Measurements from ENCODE around the gene CFAP91. TPM values are rescaled to one million over a fixed set of nuclear protein-coding genes. Genes with fewer than 3 reads are reported as not detected.

CFAP91 gene
- total RNA-seq, 1 donor from 2014 or later = 75.0 TPM

GRCh38 chr3:119697394-119697793 is 5.4 kb upstream of the CFAP91 start:
- no peak for TF ChIP-seq CTCF (IDR thresholded peaks at IDR 0.05; ENCODE audit: unreplicated experiment)
- H3K27me3 Mint-ChIP-seq = no peaks in the 10 kb centered on the region
- H3K9me3 Mint-ChIP-seq (ENCODE audit: low read depth) = no peaks in the 10 kb centered on the region
- no peak for DNase-seq (ENCODE audit: low spot score, unreplicated experiment)
- no peak overlapping the region for H3K4me3 Mint-ChIP-seq (ENCODE audit: low read depth)
- no peak overlapping the region for H3K27ac Mint-ChIP-seq
- H3K4me1 Mint-ChIP-seq (ENCODE audit: low read depth) = no peaks in the 10 kb centered on the region
- no peaks in the 10 kb centered on the region for H3K36me3 Mint-ChIP-seq (ENCODE audit: insufficient read depth)

- TF ChIP-seq CTCF (IDR thresholded peaks at IDR 0.05; ENCODE audit: unreplicated experiment) = no peak
- no peak overlapping the region for H3K27ac Mint-ChIP-seq
- no peaks in the 10 kb centered on the region for H3K9me3 Mint-ChIP-seq (ENCODE audit: low read depth)
- DNase-seq (ENCODE audit: low spot score, unreplicated experiment) = no peak
- peaks cover 12% of the 10 kb centered on the region for H3K4me1 Mint-ChIP-seq (ENCODE audit: low read depth)
- no peak overlapping the region for H3K4me3 Mint-ChIP-seq (ENCODE audit: low read depth)
- H3K36me3 Mint-ChIP-seq (ENCODE audit: insufficient read depth) = no peaks in the 10 kb centered on the region
- H3K27me3 Mint-ChIP-seq = no peaks in the 10 kb centered on the region
Measured at GRCh38 chr3:119700269-119700919, 2.4 kb upstream of the CFAP91 start.

- DNase-seq (ENCODE audit: low spot score, unreplicated experiment) = no peak
- no peak for TF ChIP-seq CTCF (IDR thresholded peaks at IDR 0.05; ENCODE audit: unreplicated experiment)
- no peak overlapping the region for H3K27ac Mint-ChIP-seq
- no peaks in the 10 kb centered on the region for H3K36me3 Mint-ChIP-seq (ENCODE audit: insufficient read depth)
- H3K4me3 Mint-ChIP-seq (ENCODE audit: low read depth) = no peak overlapping the region
- H3K4me1 Mint-ChIP-seq (ENCODE audit: low read depth) = peaks cover 16% of the 10 kb centered on the region
- H3K9me3 Mint-ChIP-seq (ENCODE audit: low read depth) = no peaks in the 10 kb centered on the region
- no peaks in the 10 kb centered on the region for H3K27me3 Mint-ChIP-seq
Measured at GRCh38 chr3:119700920-119701734, 1.7 kb upstream of the CFAP91 start.

- Mint-ChIP-seq H3K4me3 (ENCODE audit: low read depth) (peak overlapping the region; percentile 85), H3K27me3 (no peaks in the 10 kb centered on the region), H3K36me3 (ENCODE audit: insufficient read depth) (peaks cover 5% of the 10 kb centered on the region), H3K9me3 (ENCODE audit: low read depth) (no peaks in the 10 kb centered on the region), H3K27ac (peak overlapping the region; percentile 99), H3K4me1 (ENCODE audit: low read depth) (peaks cover 24% of the 10 kb centered on the region)
- TF ChIP-seq CTCF (IDR thresholded peaks at IDR 0.05; ENCODE audit: unreplicated experiment) = no peak
- DNase-seq (ENCODE audit: low spot score, unreplicated experiment) = no peak
Measured at GRCh38 chr3:119703820-119704531, 1.2 kb downstream of the CFAP91 start.

GRCh38 chr3:119715105-119715504 is 12.3 kb downstream of the CFAP91 start:
- H3K4me1 Mint-ChIP-seq (ENCODE audit: low read depth) = peaks cover 2% of the 10 kb centered on the region
- no peaks in the 10 kb centered on the region for H3K27me3 Mint-ChIP-seq
- H3K36me3 Mint-ChIP-seq (ENCODE audit: insufficient read depth) = peaks cover 35% of the 10 kb centered on the region
- DNase-seq (ENCODE audit: low spot score, unreplicated experiment) = no peak
- no peak overlapping the region for H3K4me3 Mint-ChIP-seq (ENCODE audit: low read depth)
- H3K27ac Mint-ChIP-seq = no peak overlapping the region
- no peak for TF ChIP-seq CTCF (IDR thresholded peaks at IDR 0.05; ENCODE audit: unreplicated experiment)
- no peaks in the 10 kb centered on the region for H3K9me3 Mint-ChIP-seq (ENCODE audit: low read depth)
